B cell (primary cell): Measurements from ENCODE around the gene PDP2. TPM values are rescaled to one million over a fixed set of nuclear protein-coding genes. Genes with fewer than 3 reads are reported as not detected.

Source experiments
- ATAC-seq: fragments of 200-7000 bp; cut with Tn5 transposase; one replicate; pipeline ENCODE4 v1.10.0; 2021; ENCODE audit warnings: low read depth, mild to moderate bottlenecking, moderate number of reproducible peaks, moderate library complexity
- CTCF ChIA-PET: fragments of 350-600 bp; sonication (Branson Sonifier 250); formaldehyde crosslinking; loops from one replicate; lab custom pipeline; 2021; ENCODE audit warnings: antibody characterized with exemption, inconsistent platforms; lab: Charles Lee
- POLR2A ChIA-PET: fragments of 350-600 bp; sonication (Branson Sonifier 250); formaldehyde crosslinking; loops from one replicate; lab custom pipeline; 2021; ENCODE audit warnings: antibody characterized with exemption; lab: Charles Lee
- DNase-seq: peaks from one replicate; pipeline ENCODE4 v3.0.0; 2013
- H2AFZ ChIP-seq: 2 replicates; pipeline ENCODE4 v1.6.1; 2012; ENCODE audit warnings: mild to moderate bottlenecking, low read depth, low read length; ENCODE audit not compliant: insufficient read depth, poor library complexity, severe bottlenecking
- H3K27ac ChIP-seq, 2 donors: 1 replicate in 1 of 2; 2 replicates in 1 of 2; pipeline ENCODE4 v1.5.1; 2012 to 2013; ENCODE audit warnings: low read length in 2 of 2, mild to moderate bottlenecking in 2 of 2, moderate library complexity in 1 of 2
- H3K27me3 ChIP-seq, 4 experiments: fragments of 200-600 bp in 1 of 4; sonication (generic) in 1 of 4; replicated peaks in 1 of 4; 1 replicate in 2 of 4; 2 replicates in 2 of 4; pipeline versions ENCODE4 v1.6.1 to v1.7.0; 2013 to 2016; ENCODE audit warnings: low read length in 3 of 4, mild to moderate bottlenecking in 2 of 4, mixed read lengths in 1 of 4, moderate library complexity in 1 of 4; ENCODE audit not compliant: insufficient read depth in 4 of 4, control insufficient read depth in 3 of 4; ENCODE audit errors: control extremely low read depth in 1 of 4
- H3K36me3 ChIP-seq, 2 experiments: replicated peaks in 1 of 2; 1 replicate in 1 of 2; 2 replicates in 1 of 2; pipeline versions ENCODE4 v1.6.1 to v1.7.1; 2013; ENCODE audit warnings: low read length in 1 of 2; ENCODE audit not compliant: insufficient read depth in 2 of 2, control insufficient read depth in 1 of 2; ENCODE audit errors: control extremely low read depth in 1 of 2, extremely low read depth in 1 of 2
- H3K4me1 ChIP-seq, 2 donors: fragments of 200-600 bp in 1 of 2; sonication (generic) in 1 of 2; 1 replicate in 1 of 2; 2 replicates in 1 of 2; pipeline versions ENCODE4 v1.5.1 to v1.6.1; 2013 to 2017; ENCODE audit warnings: low read length in 2 of 2; ENCODE audit not compliant: control insufficient read depth in 2 of 2, insufficient read depth in 2 of 2
- H3K4me2 ChIP-seq: replicated peaks from 2 replicates; pipeline ENCODE3; 2012; ENCODE audit warnings: mild to moderate bottlenecking, low read depth, low read length; ENCODE audit not compliant: poor library complexity, severe bottlenecking
- H3K4me3 ChIP-seq, 5 experiments: fragments of 200-600 bp in 1 of 5; sonication (generic) in 1 of 5; 1 replicate in 3 of 5; 2 replicates in 2 of 5; pipeline versions ENCODE4 v1.5.1 to v1.7.0; 2011 to 2016; ENCODE audit warnings: low read length in 4 of 5, mild to moderate bottlenecking in 4 of 5, low read depth in 2 of 5, control low read depth in 1 of 5, moderate library complexity in 1 of 5; ENCODE audit not compliant: insufficient read depth in 1 of 5; ENCODE audit errors: control extremely low read depth in 1 of 5, extremely low read depth in 1 of 5
- H3K79me2 ChIP-seq: fragments of 200-600 bp; sonication (generic); one replicate; pipeline ENCODE4 v1.6.0; 2016; ENCODE audit warnings: low read length; ENCODE audit not compliant: control insufficient read depth, insufficient read depth
- H3K9ac ChIP-seq: fragments of 200-600 bp; sonication (generic); 2 replicates; pipeline ENCODE4 v1.6.1; 2017; ENCODE audit warnings: mild to moderate bottlenecking, low read length, moderate library complexity
- H3K9me3 ChIP-seq, 3 donors: one replicate each; pipeline versions ENCODE4 v1.6.1 to v1.7.1; 2013; ENCODE audit warnings: low read length in 2 of 3; ENCODE audit not compliant: control insufficient read depth in 2 of 3, insufficient read depth in 1 of 3; ENCODE audit errors: control extremely low read depth in 1 of 3
- H4K20me1 ChIP-seq: 2 replicates; pipeline ENCODE4 v1.6.0; 2012; ENCODE audit warnings: mild to moderate bottlenecking, low read length; ENCODE audit not compliant: insufficient read depth, control insufficient read depth, poor library complexity, severe bottlenecking
- H3K27ac Mint-ChIP-seq: one replicate; pipeline ENCODE4 v1.8.0; 2021; ENCODE audit warnings: mixed read lengths
- H3K27me3 Mint-ChIP-seq: one replicate; pipeline ENCODE4 v1.8.0; 2021; ENCODE audit warnings: mixed read lengths
- H3K4me1 Mint-ChIP-seq: one replicate; pipeline ENCODE4 v1.8.0; 2021; ENCODE audit warnings: mixed read lengths
- H3K4me3 Mint-ChIP-seq: one replicate; pipeline ENCODE4 v1.8.0; 2021; ENCODE audit warnings: mixed read lengths
- H3K9me3 Mint-ChIP-seq: one replicate; pipeline ENCODE4 v1.8.0; 2022; ENCODE audit warnings: mixed read lengths; ENCODE audit not compliant: insufficient read depth
- EZH2 ChIP-seq: IDR thresholded peaks from 2 replicates; pipeline ENCODE4 v1.6.1; 2012; ENCODE audit warnings: borderline replicate concordance, low read depth, mild to moderate bottlenecking, moderate library complexity, low read length; ENCODE audit not compliant: insufficient read depth, poor library complexity, severe bottlenecking
- WGBS: methylation state at CpG from one replicate; pipeline ENCODE4 v1.1.5; 2013; ENCODE audit warnings: missing lambda C conversion rate; ENCODE audit not compliant: insufficient coverage; 5-methylcytosine and 5-hydroxymethylcytosine counted together
- intact Hi-C: fragments of 100-400 bp; cut with micrococcal nuclease; formaldehyde crosslinking; loops from one replicate; pipeline ENCODE4 v1.10.0; 2022
- polyA plus RNA-seq: library from polyadenylated mRNA; depleted of rRNA; stranded (reverse); fragments of >200 nt; gene quantifications from 2 replicates; pipeline ENCODE4 v1.2.3, GENCODE V29; 2012
- total RNA-seq, 2 donors: library from RNA; stranded (reverse); fragments of 120-200 nt in 1 of 2; gene quantifications; 1 replicate in 1 of 2; 2 replicates in 1 of 2; pipeline versions ENCODE4 v1.2.3 to v1.2.4, GENCODE V29; 2013 to 2022
- TF ChIP-seq, protein P1 (sequence below): fragments of 200-600 bp; IDR thresholded peaks from one replicate; pipeline ENCODE4 v1.8.0; 2022; ENCODE audit warnings: antibody characterized with exemption, mild to moderate bottlenecking

PDP2 gene
- total and polyA plus RNA-seq, 2 donors (not counting 1 experiment from before 2014, with no cell fraction given), result 1.9 to 18.7 TPM

DNA sequence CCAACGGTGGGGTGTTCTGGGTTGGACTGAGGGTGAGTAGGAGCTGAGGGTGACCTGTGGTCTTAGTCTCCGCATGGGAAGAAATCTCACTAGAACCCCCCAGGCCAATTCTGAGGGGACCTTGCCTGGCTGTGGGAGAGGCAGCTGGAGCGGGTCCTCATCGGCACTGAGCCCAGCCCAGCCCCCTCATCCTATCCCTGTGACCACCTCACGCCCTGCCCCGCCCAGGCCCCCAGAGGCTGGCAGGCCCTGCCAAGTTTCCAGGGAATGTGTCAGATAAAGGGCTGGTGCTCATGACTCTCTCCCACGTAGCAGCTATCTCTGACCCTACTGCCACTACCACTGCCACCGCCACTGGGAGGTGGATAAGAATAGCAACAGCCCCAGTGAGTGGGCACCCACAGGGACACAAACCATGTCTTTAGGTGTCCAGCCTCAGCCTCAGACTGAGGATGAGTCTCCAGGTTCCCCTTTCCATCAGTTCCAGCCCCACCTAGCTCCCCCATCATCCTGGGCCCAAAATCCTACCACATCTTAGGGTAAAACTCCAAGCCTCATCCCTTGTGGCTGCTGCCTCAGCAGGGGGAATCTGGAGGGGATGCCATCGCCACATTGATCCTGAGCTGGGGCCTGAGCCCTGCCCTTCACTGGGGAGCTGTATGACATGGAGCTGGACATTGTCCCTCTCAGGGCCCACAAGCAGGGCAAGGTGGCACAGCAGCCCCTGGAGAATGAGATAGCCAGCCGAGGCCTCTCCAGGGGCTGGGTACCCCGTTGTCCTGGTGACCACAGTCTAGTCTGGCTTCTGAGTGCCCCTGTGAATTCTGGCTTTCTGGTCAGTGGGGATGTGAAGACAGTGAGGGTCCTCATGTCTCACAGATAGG, 23.5 kb downstream of the PDP2 start:
- no peaks in the 10 kb centered on the region for H3K9me3 ChIP-seq
- H3K79me2 ChIP-seq, result no peaks in the 10 kb centered on the region
- peaks cover 0 to 3% (median 0%) of the 10 kb centered on the region in 4 experiments for H3K27me3 ChIP-seq
- TF ChIP-seq, protein P1, sequence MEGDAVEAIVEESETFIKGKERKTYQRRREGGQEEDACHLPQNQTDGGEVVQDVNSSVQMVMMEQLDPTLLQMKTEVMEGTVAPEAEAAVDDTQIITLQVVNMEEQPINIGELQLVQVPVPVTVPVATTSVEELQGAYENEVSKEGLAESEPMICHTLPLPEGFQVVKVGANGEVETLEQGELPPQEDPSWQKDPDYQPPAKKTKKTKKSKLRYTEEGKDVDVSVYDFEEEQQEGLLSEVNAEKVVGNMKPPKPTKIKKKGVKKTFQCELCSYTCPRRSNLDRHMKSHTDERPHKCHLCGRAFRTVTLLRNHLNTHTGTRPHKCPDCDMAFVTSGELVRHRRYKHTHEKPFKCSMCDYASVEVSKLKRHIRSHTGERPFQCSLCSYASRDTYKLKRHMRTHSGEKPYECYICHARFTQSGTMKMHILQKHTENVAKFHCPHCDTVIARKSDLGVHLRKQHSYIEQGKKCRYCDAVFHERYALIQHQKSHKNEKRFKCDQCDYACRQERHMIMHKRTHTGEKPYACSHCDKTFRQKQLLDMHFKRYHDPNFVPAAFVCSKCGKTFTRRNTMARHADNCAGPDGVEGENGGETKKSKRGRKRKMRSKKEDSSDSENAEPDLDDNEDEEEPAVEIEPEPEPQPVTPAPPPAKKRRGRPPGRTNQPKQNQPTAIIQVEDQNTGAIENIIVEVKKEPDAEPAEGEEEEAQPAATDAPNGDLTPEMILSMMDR, result no peak
- no peak for TF ChIP-seq EZH2
- no peaks in the 10 kb centered on the region for H3K4me1 ChIP-seq
- H3K27ac Mint-ChIP-seq, result no peak overlapping the region
- no peaks in the 10 kb centered on the region for H3K9me3 Mint-ChIP-seq
- H3K27me3 Mint-ChIP-seq, result no peaks in the 10 kb centered on the region
- H3K9ac ChIP-seq, result no peak overlapping the region
- no peaks in the 10 kb centered on the region for H3K36me3 ChIP-seq
- 93% methylated on average over 11 of the region's 11 CpGs for WGBS
- CTCF ChIA-PET, result interaction anchor here (0.7 kb wide), 1 partner anchor 36 kb away, joined by 3 read pairs; no protein-coding TSS in a partner anchor
- no peaks in the 10 kb centered on the region for H4K20me1 ChIP-seq
- H3K4me2 ChIP-seq, result no peak overlapping the region
- no peak overlapping the region for H3K27ac ChIP-seq
- intact Hi-C loops, result no loop called here
- no peak overlapping the region for H2AFZ ChIP-seq
- ATAC-seq, result no peak
- H3K4me3 Mint-ChIP-seq, result no peak overlapping the region
- no peaks in the 10 kb centered on the region for H3K4me1 Mint-ChIP-seq
- no peak overlapping the region for H3K4me3 ChIP-seq
- no peak for DNase-seq
- POLR2A ChIA-PET, result no interaction called here

DNA sequence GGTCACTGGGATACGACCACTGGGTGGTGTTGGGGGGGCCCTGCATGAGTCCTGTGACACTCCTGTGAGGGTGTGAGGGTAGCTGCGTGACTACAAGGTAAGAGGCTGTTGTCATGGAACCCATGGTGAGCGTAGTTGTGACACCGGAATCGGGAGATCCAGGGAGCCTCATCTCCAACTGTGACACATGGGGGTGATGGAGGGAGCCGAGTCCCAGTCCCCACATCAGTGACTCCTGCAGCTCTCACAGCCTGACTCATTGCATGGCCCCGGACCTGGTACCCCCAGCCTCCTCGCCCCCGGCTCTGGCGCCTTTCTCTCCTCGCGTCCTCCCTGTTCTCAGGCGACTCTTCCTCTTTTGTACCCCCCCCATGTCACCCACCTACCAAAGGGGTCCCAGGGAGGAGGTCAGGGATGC, 24.1 kb downstream of the PDP2 start:
- Histone ChIP-seq H3K4me3 (no peak overlapping the region), H3K4me2 (no peak overlapping the region), H3K27ac (no peak overlapping the region), H3K9ac (no peak overlapping the region), H3K79me2 (no peaks in the 10 kb centered on the region), H4K20me1 (no peaks in the 10 kb centered on the region), H3K9me3 (no peaks in the 10 kb centered on the region), H3K27me3 (peaks cover 0 to 3% (median 0%) of the 10 kb centered on the region in 4 experiments), H2AFZ (no peak overlapping the region), H3K36me3 (no peaks in the 10 kb centered on the region), H3K4me1 (no peaks in the 10 kb centered on the region)
- no peak for ATAC-seq
- ChIA-PET CTCF (no interaction called here), POLR2A (no interaction called here)
- Mint-ChIP-seq H3K4me1 (no peaks in the 10 kb centered on the region), H3K9me3 (no peaks in the 10 kb centered on the region), H3K27ac (no peak overlapping the region), H3K27me3 (no peaks in the 10 kb centered on the region), H3K4me3 (no peak overlapping the region)
- intact Hi-C loops, result no loop called here
- 90% methylated on average over 6 of the region's 13 CpGs for WGBS
- DNase-seq, result no peak
- no peak for TF ChIP-seq EZH2
- TF ChIP-seq, protein P1, result no peak
